Measurements from ENCODE around the gene PYROXD2. TPM values are rescaled to one million over a fixed set of nuclear protein-coding genes. Genes with fewer than 3 reads are reported as not detected.
A peak's percentile ranks its signal among the peaks of the same experiment; 100 is the strongest.

The PYROXD2 gene
- 1 to 10 TPM; 5.1 to 7.5 TPM for total RNA-seq

- peak; percentile 85 for ATAC-seq
- Mint-ChIP-seq H3K4me3 (peak within 1 kb of the TSS; percentile 72), H3K4me1 (peaks cover 15% of the 10 kb centered on the region), H3K36me3 (peaks cover 7% of the 10 kb centered on the region), H3K9me3 (ENCODE audit: low read depth) (no peaks in the 10 kb centered on the region), H3K27ac (peak within 1 kb of the TSS; percentile 81), H3K27me3 (no peaks in the 10 kb centered on the region)
- CTCF ChIA-PET = interaction anchor here (0.8 to 1.4 kb wide), 2 partner anchors 10 to 29 kb away, joined by 3 to 8 read pairs; no protein-coding TSS in a partner anchor
- peak; percentile 67 for DNase-seq
These were observed at the start of gene PYROXD2 for GRCh38 chr10:98414932-98415730. Gene PYROXD2 (minus strand): TSS chr10:98415182. CDS start chr10:98415135, 47 bp downstream.

GRCh38 chr10:98463976-98464754, 49.2 kb upstream of the PYROXD2 start:
- Mint-ChIP-seq H3K9me3 (ENCODE audit: low read depth) (no peaks in the 10 kb centered on the region), H3K27ac (no peak overlapping the region)

GRCh38 chr10:98463016-98463415, 48.0 kb upstream of the PYROXD2 start:
- Mint-ChIP-seq H3K27ac (no peak overlapping the region), H3K36me3 (no peaks in the 10 kb centered on the region), H3K9me3 (ENCODE audit: low read depth) (no peaks in the 10 kb centered on the region), H3K4me1 (peaks cover 2% of the 10 kb centered on the region), H3K4me3 (no peak overlapping the region), H3K27me3 (no peaks in the 10 kb centered on the region)
- ATAC-seq (no peak), DNase-seq (no peak)
- CTCF ChIA-PET = no interaction called here

More at GRCh38 chr10:98463976-98464754, 49.2 kb upstream of the PYROXD2 start:
- peaks cover 8% of the 10 kb centered on the region for H3K4me1 Mint-ChIP-seq
- no peaks in the 10 kb centered on the region for H3K36me3 Mint-ChIP-seq
- CTCF ChIA-PET = interaction anchor here (1.0 kb wide), 1 partner anchor 38 kb away, joined by 3 read pairs; no protein-coding TSS in a partner anchor
- no peak for ATAC-seq
- no peak overlapping the region for H3K4me3 Mint-ChIP-seq
- no peaks in the 10 kb centered on the region for H3K27me3 Mint-ChIP-seq
- DNase-seq = no peak

- H3K27ac Mint-ChIP-seq = no peak overlapping the region
- H3K27me3 Mint-ChIP-seq = no peaks in the 10 kb centered on the region
- no peak for DNase-seq
- no peak overlapping the region for H3K4me3 Mint-ChIP-seq
- no peaks in the 10 kb centered on the region for H3K9me3 Mint-ChIP-seq (ENCODE audit: low read depth)
- H3K4me1 Mint-ChIP-seq = no peaks in the 10 kb centered on the region
- CTCF ChIA-PET = interaction anchor here (1.5 kb wide), 1 partner anchor 35 kb away, joined by 4 read pairs; no protein-coding TSS in a partner anchor
- no peaks in the 10 kb centered on the region for H3K36me3 Mint-ChIP-seq
- ATAC-seq = no peak
These were observed 46.5 kb upstream of the PYROXD2 start for GRCh38 chr10:98461500-98461842.

- ATAC-seq = no peak
- no peak for DNase-seq
- Mint-ChIP-seq H3K27me3 (no peaks in the 10 kb centered on the region), H3K27ac (no peak overlapping the region), H3K4me3 (no peak overlapping the region), H3K36me3 (no peaks in the 10 kb centered on the region), H3K4me1 (no peaks in the 10 kb centered on the region), H3K9me3 (ENCODE audit: low read depth) (no peaks in the 10 kb centered on the region)
- CTCF ChIA-PET = interaction anchor here (1.5 kb wide), 1 partner anchor 35 kb away, joined by 4 read pairs; no protein-coding TSS in a partner anchor
These were observed 46.0 kb upstream of the PYROXD2 start for GRCh38 chr10:98460837-98461499.

GRCh38 chr10:98458809-98459784, 44.1 kb upstream of the PYROXD2 start:
- Mint-ChIP-seq H3K27me3 (no peaks in the 10 kb centered on the region), H3K36me3 (no peaks in the 10 kb centered on the region), H3K9me3 (ENCODE audit: low read depth) (no peaks in the 10 kb centered on the region), H3K27ac (no peak overlapping the region), H3K4me3 (no peak overlapping the region), H3K4me1 (no peaks in the 10 kb centered on the region)
- no peak for ATAC-seq
- DNase-seq = no peak
- CTCF ChIA-PET = interaction anchor here (2.0 kb wide), 1 partner anchor 8 kb away, joined by 10 read pairs; no protein-coding TSS in a partner anchor

GRCh38 chr10:98457721-98458120, 42.7 kb upstream of the PYROXD2 start:
- peaks cover 3% of the 10 kb centered on the region for H3K27me3 Mint-ChIP-seq
- H3K27ac Mint-ChIP-seq = no peak overlapping the region
- CTCF ChIA-PET = interaction anchor here (2.0 kb wide), 1 partner anchor 9 kb away, joined by 10 read pairs; no protein-coding TSS in a partner anchor
- H3K4me1 Mint-ChIP-seq = no peaks in the 10 kb centered on the region
- H3K9me3 Mint-ChIP-seq (ENCODE audit: low read depth) = no peaks in the 10 kb centered on the region
- no peak for DNase-seq
- no peak for ATAC-seq
- H3K4me3 Mint-ChIP-seq = no peak overlapping the region
- H3K36me3 Mint-ChIP-seq = no peaks in the 10 kb centered on the region

- Mint-ChIP-seq H3K9me3 (ENCODE audit: low read depth) (no peaks in the 10 kb centered on the region), H3K4me1 (no peaks in the 10 kb centered on the region), H3K27ac (no peak overlapping the region), H3K27me3 (peaks cover 8% of the 10 kb centered on the region), H3K4me3 (no peak overlapping the region), H3K36me3 (no peaks in the 10 kb centered on the region)
- DNase-seq = no peak
- CTCF ChIA-PET = no interaction called here
- ATAC-seq = no peak
These were observed 41.9 kb upstream of the PYROXD2 start for GRCh38 chr10:98456686-98457482.

- H3K4me3 Mint-ChIP-seq = no peak overlapping the region
These were observed 41.1 kb upstream of the PYROXD2 start for GRCh38 chr10:98456043-98456570.

GRCh38 chr10:98453729-98454128, 38.7 kb upstream of the PYROXD2 start:
- DNase-seq (no peak), ATAC-seq (no peak)
- no peaks in the 10 kb centered on the region for H3K9me3 Mint-ChIP-seq (ENCODE audit: low read depth)
- H3K4me3 Mint-ChIP-seq = no peak overlapping the region
- H3K27ac Mint-ChIP-seq = no peak overlapping the region
- no peaks in the 10 kb centered on the region for H3K4me1 Mint-ChIP-seq
- no peaks in the 10 kb centered on the region for H3K36me3 Mint-ChIP-seq
- CTCF ChIA-PET = no interaction called here
- peaks cover 23% of the 10 kb centered on the region for H3K27me3 Mint-ChIP-seq

More at GRCh38 chr10:98456043-98456570, 41.1 kb upstream of the PYROXD2 start:
- DNase-seq (no peak), ATAC-seq (no peak)
- CTCF ChIA-PET = no interaction called here
- H3K9me3 Mint-ChIP-seq (ENCODE audit: low read depth) = no peaks in the 10 kb centered on the region
- H3K27ac Mint-ChIP-seq = no peak overlapping the region
- H3K27me3 Mint-ChIP-seq = peaks cover 10% of the 10 kb centered on the region
- no peaks in the 10 kb centered on the region for H3K36me3 Mint-ChIP-seq
- H3K4me1 Mint-ChIP-seq = no peaks in the 10 kb centered on the region

- Mint-ChIP-seq H3K4me1 (peaks cover 12% of the 10 kb centered on the region), H3K36me3 (peaks cover 4% of the 10 kb centered on the region), H3K27ac (no peak overlapping the region), H3K4me3 (no peak overlapping the region), H3K27me3 (peaks cover 23% of the 10 kb centered on the region), H3K9me3 (ENCODE audit: low read depth) (no peaks in the 10 kb centered on the region)
- CTCF ChIA-PET = no interaction called here
- ATAC-seq = no peak
- no peak for DNase-seq
These were observed 35.6 kb upstream of the PYROXD2 start for GRCh38 chr10:98450618-98451017.
